Measurements from ENCODE around the gene PARD6B. TPM values are rescaled to one million over a fixed set of nuclear protein-coding genes. Genes with fewer than 3 reads are reported as not detected.

PARD6B gene
- total RNA-seq, 1 donor from 2014 or later, result 4.7 TPM

DNA sequence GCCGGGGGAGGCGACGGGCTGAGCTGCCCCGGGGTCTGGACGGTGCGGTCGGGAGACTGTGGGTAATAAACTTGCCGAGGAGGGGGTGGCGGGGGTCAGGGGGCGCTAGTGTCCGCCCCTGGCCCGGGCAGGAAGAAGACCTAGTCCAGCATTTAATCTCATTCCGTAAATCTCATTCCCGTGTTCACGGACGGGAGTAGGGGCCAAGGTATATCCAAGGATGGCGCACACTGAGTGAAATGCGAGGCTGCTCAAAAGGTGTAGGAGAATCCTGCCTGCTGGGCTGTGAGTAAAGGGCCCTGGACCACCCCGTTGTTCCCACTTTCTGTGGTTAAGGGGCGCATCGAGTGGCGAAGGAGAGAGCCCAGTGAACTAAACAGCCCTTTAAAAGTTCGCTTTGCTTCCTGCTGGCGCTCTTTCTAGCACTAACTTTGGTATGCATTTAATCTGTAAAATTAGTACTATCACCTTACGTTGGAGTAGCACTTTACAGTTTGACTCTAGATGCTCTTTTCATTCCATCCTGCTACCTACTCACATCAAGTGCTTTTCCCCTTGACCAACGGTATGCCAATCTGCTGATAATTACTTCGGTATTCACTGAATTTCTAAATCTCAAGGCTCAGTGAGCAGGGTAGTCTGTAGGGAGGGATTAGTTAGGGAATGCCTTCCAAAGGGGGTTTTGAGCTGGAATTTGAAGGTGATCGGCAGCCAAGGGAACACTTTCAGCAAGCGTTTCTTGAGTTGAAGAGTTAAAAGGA lies 730 bp downstream of the PARD6B start:
- Mint-ChIP-seq H3K9me3 (no peaks in the 10 kb centered on the region), H3K36me3 (ENCODE audit: low read depth) (peaks cover 2% of the 10 kb centered on the region), H3K27me3 (ENCODE audit: low read depth) (no peaks in the 10 kb centered on the region), H3K4me1 (ENCODE audit: low read depth) (peaks cover 25% of the 10 kb centered on the region), H3K27ac (peak overlapping the region; percentile 42), H3K4me3 (ENCODE audit: low read depth) (peak overlapping the region; percentile 84)
- DNase-seq (ENCODE audit: low spot score), result no peak
- intact Hi-C loops (cut with micrococcal nuclease), result loop anchor here (1.0 to 10.0 kb wide), 3 partner anchors 15 to 247 kb away; partner anchors contain the start of gene ADNP

DNA sequence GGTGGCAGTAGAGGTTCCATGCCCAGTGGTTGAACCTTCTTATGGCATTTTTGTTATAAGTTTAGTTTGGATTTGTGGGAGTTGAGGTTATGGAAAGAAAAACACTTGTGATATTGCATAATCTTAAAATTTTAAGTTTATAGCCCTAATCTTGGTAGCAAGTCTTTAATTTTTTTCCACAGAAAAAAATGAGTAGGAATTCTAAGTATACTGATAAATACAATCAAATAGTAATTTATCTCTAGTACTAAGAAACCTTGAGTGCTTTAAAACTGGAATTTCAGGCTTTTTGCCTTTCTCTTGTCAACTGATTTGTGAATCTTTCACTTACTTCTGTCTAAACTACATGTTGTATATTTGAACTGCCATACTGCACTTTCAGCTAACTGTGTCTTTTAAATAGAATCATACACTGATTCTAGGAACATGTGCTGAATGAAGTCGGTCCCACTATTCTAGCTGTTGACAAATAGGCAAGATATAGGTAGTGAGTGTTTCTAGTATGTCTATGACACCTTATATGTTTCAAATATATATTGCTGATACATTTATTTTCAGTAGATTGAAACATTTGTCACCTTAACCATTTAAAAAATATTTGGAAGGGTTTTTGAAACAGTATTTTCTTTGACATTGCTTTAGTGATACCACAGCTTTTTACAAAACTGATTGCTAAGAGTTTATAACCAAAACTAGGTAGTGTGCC lies 2.4 kb downstream of the PARD6B start:
- no peak overlapping the region for H3K27ac Mint-ChIP-seq
- intact Hi-C loops (cut with micrococcal nuclease), result loop anchor here (10.0 kb wide), 1 partner anchor 249 kb away; no protein-coding TSS in a partner anchor
- no peaks in the 10 kb centered on the region for H3K9me3 Mint-ChIP-seq
- H3K27me3 Mint-ChIP-seq (ENCODE audit: low read depth), result no peaks in the 10 kb centered on the region
- H3K4me1 Mint-ChIP-seq (ENCODE audit: low read depth), result peaks cover 18% of the 10 kb centered on the region
- peaks cover 5% of the 10 kb centered on the region for H3K36me3 Mint-ChIP-seq (ENCODE audit: low read depth)
- DNase-seq (ENCODE audit: low spot score), result no peak
- no peak overlapping the region for H3K4me3 Mint-ChIP-seq (ENCODE audit: low read depth)

DNA sequence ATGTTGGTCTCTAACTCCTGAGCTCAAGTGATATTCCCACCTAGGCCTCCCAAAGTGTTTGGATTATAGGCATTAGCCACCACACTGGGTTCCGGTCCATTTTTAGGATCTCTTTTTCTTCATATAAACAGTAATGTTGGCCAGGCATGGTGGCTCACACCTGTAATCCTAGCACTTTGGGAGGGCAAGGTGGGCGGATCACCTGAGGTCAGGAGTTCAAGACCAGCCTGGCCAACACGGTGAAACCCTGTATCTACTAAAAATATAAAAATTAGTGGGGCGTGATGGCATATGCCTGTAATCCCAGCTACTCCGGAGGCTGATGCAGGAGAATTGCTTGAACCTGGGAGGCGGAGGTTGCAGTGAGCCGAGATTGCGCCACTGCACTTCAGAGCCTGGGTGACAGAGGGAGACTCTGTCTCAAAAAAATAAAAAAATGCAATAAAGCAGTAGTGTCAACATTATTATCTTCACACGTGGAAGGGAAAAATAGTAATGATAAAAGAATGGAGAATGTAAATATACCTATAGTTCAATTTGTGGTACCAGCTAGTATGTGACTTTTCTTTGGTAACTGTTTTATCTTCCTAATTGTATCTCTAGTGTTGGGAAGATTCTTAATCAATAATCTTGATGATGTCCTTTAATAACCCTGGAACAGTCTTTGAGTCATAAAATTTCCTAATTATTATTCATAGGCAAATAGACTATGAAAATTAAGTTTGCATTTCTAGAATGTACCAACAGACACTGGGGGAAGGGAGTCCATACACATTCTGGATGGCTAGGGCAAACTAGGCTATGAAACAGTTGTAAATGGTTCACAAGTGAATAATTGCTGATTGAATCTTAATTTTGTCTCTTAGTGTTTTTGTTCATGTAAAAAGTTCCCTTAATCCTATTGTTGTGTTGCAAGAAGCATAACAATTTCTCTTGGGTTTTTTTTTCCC lies 3.6 kb downstream of the PARD6B start:
- H3K9me3 Mint-ChIP-seq, result no peaks in the 10 kb centered on the region
- H3K4me3 Mint-ChIP-seq (ENCODE audit: low read depth), result no peak overlapping the region
- H3K27ac Mint-ChIP-seq, result no peak overlapping the region
- intact Hi-C loops (cut with micrococcal nuclease), result loop anchor here (10.0 kb wide), 1 partner anchor 250 kb away; no protein-coding TSS in a partner anchor
- peaks cover 24% of the 10 kb centered on the region for H3K4me1 Mint-ChIP-seq (ENCODE audit: low read depth)
- no peaks in the 10 kb centered on the region for H3K27me3 Mint-ChIP-seq (ENCODE audit: low read depth)
- peaks cover 11% of the 10 kb centered on the region for H3K36me3 Mint-ChIP-seq (ENCODE audit: low read depth)
- DNase-seq (ENCODE audit: low spot score), result no peak

DNA sequence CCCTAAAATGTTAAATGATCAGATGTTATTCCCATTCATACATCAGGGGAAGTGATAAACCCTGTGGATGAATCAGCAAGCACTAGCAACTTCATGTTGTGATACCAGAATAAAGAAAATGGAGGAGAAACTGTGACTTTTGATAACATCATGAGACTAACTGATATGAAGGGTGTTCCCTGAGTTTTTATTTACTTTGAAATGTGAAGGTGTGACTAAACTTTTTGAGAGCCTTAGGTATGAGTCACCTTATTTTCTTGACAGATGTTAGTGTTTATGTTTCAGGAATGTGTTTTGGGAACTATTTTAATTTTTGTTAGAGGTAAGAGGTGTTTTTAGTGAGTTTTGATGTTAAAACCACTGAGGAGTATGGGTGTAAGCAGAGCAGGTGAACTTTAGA lies 4.4 kb downstream of the PARD6B start:
- DNase-seq (ENCODE audit: low spot score), result no peak
- intact Hi-C loops (cut with micrococcal nuclease), result loop anchor here (10.0 kb wide), 1 partner anchor 251 kb away; no protein-coding TSS in a partner anchor
- Mint-ChIP-seq H3K4me3 (ENCODE audit: low read depth) (no peak overlapping the region), H3K4me1 (ENCODE audit: low read depth) (peaks cover 22% of the 10 kb centered on the region), H3K36me3 (ENCODE audit: low read depth) (peaks cover 12% of the 10 kb centered on the region), H3K9me3 (no peaks in the 10 kb centered on the region), H3K27ac (no peak overlapping the region), H3K27me3 (ENCODE audit: low read depth) (no peaks in the 10 kb centered on the region)

DNA sequence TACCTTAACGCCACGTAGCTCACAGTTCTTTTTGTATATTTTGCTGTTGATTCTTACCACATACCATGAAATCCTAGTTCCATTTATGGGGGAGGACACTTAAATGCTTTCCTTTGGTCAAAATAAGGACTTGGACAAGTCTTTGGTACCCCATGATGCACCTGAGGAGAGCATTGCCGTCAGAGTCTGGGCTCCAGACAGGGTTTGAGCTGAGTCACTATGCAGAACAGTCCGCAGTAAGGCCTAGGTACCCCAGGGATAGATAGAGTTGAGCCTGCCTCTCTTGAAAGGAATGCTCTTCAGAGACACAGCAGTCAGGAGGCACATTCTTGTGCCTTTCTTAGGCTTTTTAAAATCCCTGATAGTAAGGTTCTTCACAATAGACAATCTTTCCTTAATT lies 6.0 kb downstream of the PARD6B start:
- intact Hi-C loops (cut with micrococcal nuclease), result loop anchor here (10.0 kb wide), 1 partner anchor 253 kb away; no protein-coding TSS in a partner anchor
- Mint-ChIP-seq H3K9me3 (no peaks in the 10 kb centered on the region), H3K36me3 (ENCODE audit: low read depth) (peaks cover 12% of the 10 kb centered on the region), H3K4me3 (ENCODE audit: low read depth) (no peak overlapping the region), H3K4me1 (ENCODE audit: low read depth) (peaks cover 23% of the 10 kb centered on the region), H3K27me3 (ENCODE audit: low read depth) (no peaks in the 10 kb centered on the region), H3K27ac (no peak overlapping the region)
- DNase-seq (ENCODE audit: low spot score), result no peak

DNA sequence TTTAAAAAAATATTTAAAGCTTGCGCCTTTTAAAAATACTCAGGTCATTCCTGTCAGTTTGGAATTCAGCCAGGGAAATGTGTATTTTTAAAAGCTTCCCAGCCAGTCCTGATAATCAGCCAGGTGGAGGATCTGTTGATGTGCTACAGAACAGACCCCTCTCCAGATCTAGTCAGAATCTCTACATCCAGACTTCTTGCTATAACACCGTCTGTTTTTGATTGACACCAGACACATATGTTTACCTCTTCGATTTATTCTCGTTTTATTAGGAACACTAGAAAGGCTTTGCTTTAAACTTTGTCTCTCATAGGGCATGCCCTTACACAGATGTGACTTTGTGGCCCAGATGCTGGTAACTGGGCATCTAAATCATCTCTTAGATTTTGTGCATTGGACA lies 11.7 kb downstream of the PARD6B start:
- intact Hi-C loops (cut with micrococcal nuclease), result no loop called here
- Mint-ChIP-seq H3K4me3 (ENCODE audit: low read depth) (no peak overlapping the region), H3K27me3 (ENCODE audit: low read depth) (no peaks in the 10 kb centered on the region), H3K27ac (no peak overlapping the region), H3K4me1 (ENCODE audit: low read depth) (peaks cover 37% of the 10 kb centered on the region), H3K9me3 (no peaks in the 10 kb centered on the region), H3K36me3 (ENCODE audit: low read depth) (peaks cover 22% of the 10 kb centered on the region)
- no peak for DNase-seq (ENCODE audit: low spot score)

DNA sequence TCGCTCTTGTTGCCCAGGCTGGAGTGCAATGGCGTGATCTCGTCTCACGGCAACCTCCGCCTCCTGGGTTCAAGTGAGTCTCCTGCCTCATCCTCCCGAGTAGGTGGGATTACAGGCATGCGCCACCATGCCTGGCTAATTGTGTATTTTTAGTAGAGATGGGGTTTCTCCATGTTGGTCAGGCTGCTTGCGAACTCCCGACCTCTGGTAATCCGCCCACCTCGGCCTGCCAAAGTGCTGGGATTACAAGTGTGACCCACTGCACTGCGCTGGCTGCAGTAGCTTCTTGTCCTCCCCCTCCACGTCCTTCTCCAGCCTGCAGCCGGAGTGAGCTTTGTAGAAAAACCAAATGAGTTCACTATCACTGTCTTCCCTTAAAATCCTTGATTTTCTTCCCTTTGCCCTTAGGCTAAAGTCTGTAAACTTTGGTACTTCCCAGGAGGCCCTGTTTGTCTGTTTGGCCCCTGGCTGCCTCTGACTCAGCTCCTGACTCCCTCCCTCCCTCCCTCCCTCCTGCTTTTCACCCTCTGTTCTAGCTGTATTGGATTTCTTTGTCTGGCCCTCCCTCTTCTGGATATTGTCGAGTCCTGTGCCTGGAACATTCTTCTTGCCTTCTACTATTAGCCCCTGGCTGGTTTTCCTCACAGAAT lies 12.9 kb downstream of the PARD6B start:
- intact Hi-C loops (cut with micrococcal nuclease), result no loop called here
- Mint-ChIP-seq H3K4me3 (ENCODE audit: low read depth) (no peak overlapping the region), H3K27ac (peak overlapping the region; percentile 65), H3K27me3 (ENCODE audit: low read depth) (no peaks in the 10 kb centered on the region), H3K36me3 (ENCODE audit: low read depth) (peaks cover 22% of the 10 kb centered on the region), H3K9me3 (no peaks in the 10 kb centered on the region), H3K4me1 (ENCODE audit: low read depth) (peaks cover 37% of the 10 kb centered on the region)
- DNase-seq (ENCODE audit: low spot score), result no peak

DNA sequence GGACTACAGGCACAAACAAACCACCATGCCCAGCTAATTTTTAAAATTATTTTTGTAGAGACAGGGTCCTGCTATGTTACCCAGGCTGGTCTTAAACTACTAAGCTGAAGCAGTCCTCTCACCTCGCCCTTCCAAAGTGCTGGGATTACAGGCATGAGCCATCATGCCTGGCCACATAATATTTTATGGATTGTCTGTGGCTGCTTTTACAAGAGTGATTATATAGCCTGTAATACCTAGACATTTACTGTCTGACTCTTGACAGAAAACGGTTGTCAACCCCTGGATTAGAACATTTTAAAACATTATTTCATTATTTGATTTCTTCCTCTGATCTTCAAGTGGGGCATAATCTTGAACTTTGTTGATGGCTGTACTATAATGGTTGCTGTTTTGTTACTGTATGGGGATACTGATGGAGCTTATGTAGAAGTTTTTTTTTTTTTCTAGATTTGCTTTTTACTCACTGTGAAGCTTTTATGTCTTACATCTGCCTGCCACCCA lies 14.3 kb downstream of the PARD6B start:
- peaks cover 22% of the 10 kb centered on the region for H3K36me3 Mint-ChIP-seq (ENCODE audit: low read depth)
- no peak overlapping the region for H3K4me3 Mint-ChIP-seq (ENCODE audit: low read depth)
- no peaks in the 10 kb centered on the region for H3K27me3 Mint-ChIP-seq (ENCODE audit: low read depth)
- intact Hi-C loops (cut with micrococcal nuclease), result loop anchor here (2.0 kb wide), 1 partner anchor 15 kb away; the partner anchor contains the start of gene PARD6B
- no peaks in the 10 kb centered on the region for H3K9me3 Mint-ChIP-seq
- H3K27ac Mint-ChIP-seq, result peak overlapping the region; percentile 73
- no peak for DNase-seq (ENCODE audit: low spot score)
- peaks cover 31% of the 10 kb centered on the region for H3K4me1 Mint-ChIP-seq (ENCODE audit: low read depth)

DNA sequence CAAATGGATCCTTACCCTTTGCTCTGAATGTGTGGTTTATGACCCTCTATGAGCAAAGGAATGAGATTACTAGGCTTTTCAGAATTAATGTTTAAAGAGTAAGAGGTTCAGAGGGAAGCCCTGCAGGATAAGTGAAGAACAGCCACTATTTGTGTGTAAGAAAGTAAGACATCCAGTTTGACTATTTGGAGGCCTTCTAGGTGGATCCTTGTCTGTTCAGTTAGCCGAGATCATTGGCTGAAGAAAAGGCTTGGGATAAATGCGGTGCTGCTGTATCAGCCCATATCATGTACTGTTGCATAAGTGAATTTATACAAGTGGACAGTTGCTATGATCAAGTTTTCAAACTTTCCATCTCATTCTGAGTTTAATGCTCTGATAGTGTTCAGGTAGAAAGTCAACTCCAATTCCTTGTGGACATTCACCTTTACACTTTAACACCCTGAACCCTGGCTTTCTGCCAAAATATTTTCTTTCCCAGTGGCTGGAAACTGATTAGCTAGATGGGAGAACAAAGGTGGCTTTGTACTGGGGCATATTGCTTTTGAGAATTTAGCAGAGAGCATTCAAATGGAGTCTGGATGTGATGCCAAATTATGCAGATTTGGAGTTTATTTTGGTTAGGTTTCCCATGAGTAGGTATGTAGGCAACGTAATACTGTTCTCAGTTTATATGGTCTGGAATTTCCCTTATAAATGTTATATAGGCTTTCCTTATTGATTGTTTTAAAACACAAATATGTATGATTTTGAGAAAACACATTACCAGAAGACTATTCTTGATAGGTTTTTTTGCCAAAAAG lies 15.0 kb downstream of the PARD6B start:
- peak overlapping the region; percentile 73 for H3K27ac Mint-ChIP-seq
- H3K9me3 Mint-ChIP-seq, result no peaks in the 10 kb centered on the region
- peaks cover 22% of the 10 kb centered on the region for H3K36me3 Mint-ChIP-seq (ENCODE audit: low read depth)
- H3K4me1 Mint-ChIP-seq (ENCODE audit: low read depth), result peaks cover 27% of the 10 kb centered on the region
- H3K4me3 Mint-ChIP-seq (ENCODE audit: low read depth), result no peak overlapping the region
- intact Hi-C loops (cut with micrococcal nuclease), result loop anchor here (2.0 kb wide), 1 partner anchor 16 kb away; the partner anchor contains the start of gene PARD6B
- no peaks in the 10 kb centered on the region for H3K27me3 Mint-ChIP-seq (ENCODE audit: low read depth)
- no peak for DNase-seq (ENCODE audit: low spot score)

DNA sequence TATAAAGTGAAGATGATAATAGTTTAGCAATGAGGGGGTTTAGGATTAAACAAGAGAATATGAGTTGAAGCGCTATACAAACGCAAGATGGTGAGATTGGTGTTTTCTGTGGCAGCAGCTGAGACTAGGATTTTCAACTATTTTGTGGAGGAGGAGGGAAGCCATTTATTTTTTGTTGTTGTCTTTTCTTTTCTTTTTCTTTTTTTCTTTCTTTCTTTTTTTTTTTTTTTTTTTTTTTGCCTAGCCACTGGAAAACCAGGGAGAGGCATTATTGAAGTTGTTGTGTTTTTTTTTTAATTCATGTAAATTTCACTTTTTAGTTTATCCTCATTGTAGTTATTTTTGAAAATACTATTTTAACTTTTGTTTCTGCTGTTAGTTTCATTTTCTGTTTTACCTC lies 15.9 kb downstream of the PARD6B start:
- H3K27me3 Mint-ChIP-seq (ENCODE audit: low read depth), result no peaks in the 10 kb centered on the region
- H3K4me3 Mint-ChIP-seq (ENCODE audit: low read depth), result peak overlapping the region; percentile 40
- H3K36me3 Mint-ChIP-seq (ENCODE audit: low read depth), result peaks cover 22% of the 10 kb centered on the region
- H3K27ac Mint-ChIP-seq, result peak overlapping the region; percentile 61
- intact Hi-C loops (cut with micrococcal nuclease), result loop anchor here (2.0 kb wide), 1 partner anchor 16 kb away; the partner anchor contains the start of gene PARD6B
- peaks cover 26% of the 10 kb centered on the region for H3K4me1 Mint-ChIP-seq (ENCODE audit: low read depth)
- no peaks in the 10 kb centered on the region for H3K9me3 Mint-ChIP-seq
- no peak for DNase-seq (ENCODE audit: low spot score)

DNA sequence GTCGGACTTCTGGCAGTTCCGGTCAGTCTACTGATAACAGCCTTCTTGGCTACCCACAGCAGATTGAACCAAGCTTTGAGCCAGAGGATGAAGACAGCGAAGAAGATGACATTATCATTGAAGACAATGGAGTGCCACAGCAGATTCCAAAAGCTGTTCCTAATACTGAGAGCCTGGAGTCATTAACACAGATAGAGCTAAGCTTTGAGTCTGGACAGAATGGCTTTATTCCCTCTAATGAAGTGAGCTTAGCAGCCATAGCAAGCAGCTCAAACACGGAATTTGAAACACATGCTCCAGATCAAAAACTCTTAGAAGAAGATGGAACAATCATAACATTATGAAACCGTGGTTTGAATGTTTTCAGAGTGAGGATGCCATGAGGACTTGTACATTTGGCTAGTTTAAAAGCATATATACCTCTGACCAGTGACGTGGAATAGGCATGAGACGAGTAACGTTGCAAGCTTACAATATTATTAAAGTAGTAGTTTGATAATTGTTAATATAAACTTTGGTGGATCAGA lies 18.8 kb downstream of the PARD6B start:
- peaks cover 17% of the 10 kb centered on the region for H3K36me3 Mint-ChIP-seq (ENCODE audit: low read depth)
- H3K4me1 Mint-ChIP-seq (ENCODE audit: low read depth), result peaks cover 22% of the 10 kb centered on the region
- no peak for DNase-seq (ENCODE audit: low spot score)
- intact Hi-C loops (cut with micrococcal nuclease), result no loop called here
- H3K4me3 Mint-ChIP-seq (ENCODE audit: low read depth), result no peak overlapping the region
- no peaks in the 10 kb centered on the region for H3K9me3 Mint-ChIP-seq
- no peaks in the 10 kb centered on the region for H3K27me3 Mint-ChIP-seq (ENCODE audit: low read depth)
- H3K27ac Mint-ChIP-seq, result no peak overlapping the region
